B cell (primary cell): ENCODE results near the gene WWP2. TPM values are rescaled to one million over a fixed set of nuclear protein-coding genes. Genes with fewer than 3 reads are reported as not detected.

Source experiments
- ATAC-seq: fragments of 200-7000 bp; cut with Tn5 transposase; one replicate; pipeline ENCODE4 v1.10.0; 2021; ENCODE audit warnings: low read depth, mild to moderate bottlenecking, moderate number of reproducible peaks, moderate library complexity
- CTCF ChIA-PET: fragments of 350-600 bp; sonication (Branson Sonifier 250); formaldehyde crosslinking; loops from one replicate; lab custom pipeline; 2021; ENCODE audit warnings: antibody characterized with exemption, inconsistent platforms; lab: Charles Lee
- POLR2A ChIA-PET: fragments of 350-600 bp; sonication (Branson Sonifier 250); formaldehyde crosslinking; loops from one replicate; lab custom pipeline; 2021; ENCODE audit warnings: antibody characterized with exemption; lab: Charles Lee
- DNase-seq: peaks from one replicate; pipeline ENCODE4 v3.0.0; 2013
- H2AFZ ChIP-seq: 2 replicates; pipeline ENCODE4 v1.6.1; 2012; ENCODE audit warnings: mild to moderate bottlenecking, low read depth, low read length; ENCODE audit not compliant: insufficient read depth, poor library complexity, severe bottlenecking
- H3K27ac ChIP-seq, 2 donors: 1 replicate in 1 of 2; 2 replicates in 1 of 2; pipeline ENCODE4 v1.5.1; 2012 to 2013; ENCODE audit warnings: low read length in 2 of 2, mild to moderate bottlenecking in 2 of 2, moderate library complexity in 1 of 2
- H3K27me3 ChIP-seq, 4 experiments: fragments of 200-600 bp in 1 of 4; sonication (generic) in 1 of 4; replicated peaks in 1 of 4; 1 replicate in 2 of 4; 2 replicates in 2 of 4; pipeline versions ENCODE4 v1.6.1 to v1.7.0; 2013 to 2016; ENCODE audit warnings: low read length in 3 of 4, mild to moderate bottlenecking in 2 of 4, mixed read lengths in 1 of 4, moderate library complexity in 1 of 4; ENCODE audit not compliant: insufficient read depth in 4 of 4, control insufficient read depth in 3 of 4; ENCODE audit errors: control extremely low read depth in 1 of 4
- H3K36me3 ChIP-seq, 2 experiments: replicated peaks in 1 of 2; 1 replicate in 1 of 2; 2 replicates in 1 of 2; pipeline versions ENCODE4 v1.6.1 to v1.7.1; 2013; ENCODE audit warnings: low read length in 1 of 2; ENCODE audit not compliant: insufficient read depth in 2 of 2, control insufficient read depth in 1 of 2; ENCODE audit errors: control extremely low read depth in 1 of 2, extremely low read depth in 1 of 2
- H3K4me1 ChIP-seq, 2 donors: fragments of 200-600 bp in 1 of 2; sonication (generic) in 1 of 2; 1 replicate in 1 of 2; 2 replicates in 1 of 2; pipeline versions ENCODE4 v1.5.1 to v1.6.1; 2013 to 2017; ENCODE audit warnings: low read length in 2 of 2; ENCODE audit not compliant: control insufficient read depth in 2 of 2, insufficient read depth in 2 of 2
- H3K4me2 ChIP-seq: replicated peaks from 2 replicates; pipeline ENCODE3; 2012; ENCODE audit warnings: mild to moderate bottlenecking, low read depth, low read length; ENCODE audit not compliant: poor library complexity, severe bottlenecking
- H3K4me3 ChIP-seq, 5 experiments: fragments of 200-600 bp in 1 of 5; sonication (generic) in 1 of 5; 1 replicate in 3 of 5; 2 replicates in 2 of 5; pipeline versions ENCODE4 v1.5.1 to v1.7.0; 2011 to 2016; ENCODE audit warnings: low read length in 4 of 5, mild to moderate bottlenecking in 4 of 5, low read depth in 2 of 5, control low read depth in 1 of 5, moderate library complexity in 1 of 5; ENCODE audit not compliant: insufficient read depth in 1 of 5; ENCODE audit errors: control extremely low read depth in 1 of 5, extremely low read depth in 1 of 5
- H3K79me2 ChIP-seq: fragments of 200-600 bp; sonication (generic); one replicate; pipeline ENCODE4 v1.6.0; 2016; ENCODE audit warnings: low read length; ENCODE audit not compliant: control insufficient read depth, insufficient read depth
- H3K9ac ChIP-seq: fragments of 200-600 bp; sonication (generic); 2 replicates; pipeline ENCODE4 v1.6.1; 2017; ENCODE audit warnings: mild to moderate bottlenecking, low read length, moderate library complexity
- H3K9me3 ChIP-seq, 3 donors: one replicate each; pipeline versions ENCODE4 v1.6.1 to v1.7.1; 2013; ENCODE audit warnings: low read length in 2 of 3; ENCODE audit not compliant: control insufficient read depth in 2 of 3, insufficient read depth in 1 of 3; ENCODE audit errors: control extremely low read depth in 1 of 3
- H4K20me1 ChIP-seq: 2 replicates; pipeline ENCODE4 v1.6.0; 2012; ENCODE audit warnings: mild to moderate bottlenecking, low read length; ENCODE audit not compliant: insufficient read depth, control insufficient read depth, poor library complexity, severe bottlenecking
- H3K27ac Mint-ChIP-seq: one replicate; pipeline ENCODE4 v1.8.0; 2021; ENCODE audit warnings: mixed read lengths
- H3K27me3 Mint-ChIP-seq: one replicate; pipeline ENCODE4 v1.8.0; 2021; ENCODE audit warnings: mixed read lengths
- H3K4me1 Mint-ChIP-seq: one replicate; pipeline ENCODE4 v1.8.0; 2021; ENCODE audit warnings: mixed read lengths
- H3K4me3 Mint-ChIP-seq: one replicate; pipeline ENCODE4 v1.8.0; 2021; ENCODE audit warnings: mixed read lengths
- H3K9me3 Mint-ChIP-seq: one replicate; pipeline ENCODE4 v1.8.0; 2022; ENCODE audit warnings: mixed read lengths; ENCODE audit not compliant: insufficient read depth
- CTCF ChIP-seq: fragments of 200-600 bp; IDR thresholded peaks from one replicate; pipeline ENCODE4 v1.8.0; 2022; ENCODE audit warnings: antibody characterized with exemption, mild to moderate bottlenecking
- EZH2 ChIP-seq: IDR thresholded peaks from 2 replicates; pipeline ENCODE4 v1.6.1; 2012; ENCODE audit warnings: borderline replicate concordance, low read depth, mild to moderate bottlenecking, moderate library complexity, low read length; ENCODE audit not compliant: insufficient read depth, poor library complexity, severe bottlenecking
- WGBS: methylation state at CpG from one replicate; pipeline ENCODE4 v1.1.5; 2013; ENCODE audit warnings: missing lambda C conversion rate; ENCODE audit not compliant: insufficient coverage; 5-methylcytosine and 5-hydroxymethylcytosine counted together
- intact Hi-C: fragments of 100-400 bp; cut with micrococcal nuclease; formaldehyde crosslinking; loops from one replicate; pipeline ENCODE4 v1.10.0; 2022
- polyA plus RNA-seq: library from polyadenylated mRNA; depleted of rRNA; stranded (reverse); fragments of >200 nt; gene quantifications from 2 replicates; pipeline ENCODE4 v1.2.3, GENCODE V29; 2012
- total RNA-seq, 2 donors: library from RNA; stranded (reverse); fragments of 120-200 nt in 1 of 2; gene quantifications; 1 replicate in 1 of 2; 2 replicates in 1 of 2; pipeline versions ENCODE4 v1.2.3 to v1.2.4, GENCODE V29; 2013 to 2022

WWP2 gene
- total and polyA plus RNA-seq, 2 donors (not counting 1 experiment from before 2014, with no cell fraction given): 33.4 to 105 TPM

GRCh38 chr16:69885722-69886121, 123.6 kb downstream of the WWP2 start:
- CTCF ChIA-PET: no interaction called here
- H3K4me3 Mint-ChIP-seq: no peak overlapping the region

GRCh38 chr16:69886726-69887125, 124.6 kb downstream of the WWP2 start:
- ATAC-seq: no peak
- POLR2A ChIA-PET: no interaction called here

More at GRCh38 chr16:69885722-69886121, 123.6 kb downstream of the WWP2 start:
- WGBS: 94% methylated on average over 2 of the region's 3 CpGs
- Mint-ChIP-seq H3K27ac (no peak overlapping the region), H3K27me3 (no peaks in the 10 kb centered on the region), H3K4me1 (no peaks in the 10 kb centered on the region), H3K9me3 (no peaks in the 10 kb centered on the region)
- Histone ChIP-seq H3K9me3 (no peaks in the 10 kb centered on the region), H4K20me1 (no peaks in the 10 kb centered on the region), H3K4me2 (no peak overlapping the region), H3K27me3 (no peaks in the 10 kb centered on the region), H3K4me3 (no peak overlapping the region), H2AFZ (no peak overlapping the region), H3K27ac (no peak overlapping the region), H3K9ac (no peak overlapping the region), H3K36me3 (peaks cover 0 to 35% of the 10 kb centered on the region in 2 experiments), H3K4me1 (no peaks in the 10 kb centered on the region), H3K79me2 (peaks cover 4% of the 10 kb centered on the region)
- POLR2A ChIA-PET: no interaction called here
- no peak for TF ChIP-seq EZH2
- no peak for TF ChIP-seq CTCF
- DNase-seq (no peak), ATAC-seq (no peak)
- intact Hi-C loops: no loop called here

More at GRCh38 chr16:69886726-69887125, 124.6 kb downstream of the WWP2 start:
- Mint-ChIP-seq H3K27ac (no peak overlapping the region), H3K4me1 (no peaks in the 10 kb centered on the region), H3K27me3 (no peaks in the 10 kb centered on the region), H3K9me3 (no peaks in the 10 kb centered on the region), H3K4me3 (no peak overlapping the region)
- Histone ChIP-seq H3K9ac (no peak overlapping the region), H3K79me2 (no peaks in the 10 kb centered on the region), H3K4me3 (no peak overlapping the region), H3K27me3 (no peaks in the 10 kb centered on the region), H3K9me3 (no peaks in the 10 kb centered on the region), H2AFZ (no peak overlapping the region), H3K27ac (no peak overlapping the region), H3K4me1 (no peaks in the 10 kb centered on the region), H3K4me2 (no peak overlapping the region), H3K36me3 (peaks cover 0 to 38% of the 10 kb centered on the region in 2 experiments), H4K20me1 (no peaks in the 10 kb centered on the region)
- intact Hi-C loops: no loop called here
- TF ChIP-seq CTCF: no peak
- no peak for TF ChIP-seq EZH2
- CTCF ChIA-PET: no interaction called here
- WGBS: no CpG with 5 or more reads among the region's 5 CpGs
- no peak for DNase-seq
